Tibial artery (tissue), 4 donors: ENCODE data around the gene NEK4.
A peak's percentile ranks its signal among the peaks of the same experiment; 100 is the strongest.

Experiments used
- DNase-seq, 2 donors: peaks; one replicate each; pipeline ENCODE4 v3.0.0-alpha.2; 2019
- H3K27ac ChIP-seq, 2 donors: fragments of 200-600 bp; sonication (generic) in 1 of 2; 1 replicate in 1 of 2; 2 replicates in 1 of 2; pipeline ENCODE4 v1.5.1; 2018 to 2019; ENCODE audit warnings: mild to moderate bottlenecking in 1 of 2
- H3K27me3 ChIP-seq, 2 donors: fragments of 200-600 bp; sonication (generic) in 1 of 2; one replicate each; pipeline versions ENCODE4 v1.5.1 to v1.6.0; 2016 to 2019
- H3K36me3 ChIP-seq, 3 donors: fragments of 200-600 bp; sonication (generic) in 2 of 3; one replicate each; pipeline ENCODE4 v1.5.1; 2016 to 2019; ENCODE audit warnings: mild to moderate bottlenecking in 2 of 3
- H3K4me1 ChIP-seq, 4 donors: fragments of 200-600 bp; sonication (generic) in 2 of 4; 1 replicate in 3 of 4; 2 replicates in 1 of 4; pipeline ENCODE4 v1.5.1; 2016 to 2019
- H3K4me3 ChIP-seq, 2 donors: fragments of 200-600 bp; sonication (generic) in 1 of 2; 1 replicate in 1 of 2; 2 replicates in 1 of 2; pipeline ENCODE4 v1.5.1; 2018 to 2019; ENCODE audit warnings: mild to moderate bottlenecking in 2 of 2
- H3K9me3 ChIP-seq, 3 donors: fragments of 200-600 bp; sonication (generic) in 1 of 3; one replicate each; pipeline ENCODE4 v1.5.1; 2016 to 2019
- intact Hi-C: fragments of 100-400 bp; cut with DNase I; formaldehyde crosslinking; loops from one replicate; pipeline ENCODE4 v1.15.0; 2023; ENCODE audit warnings: low total_unique reads
- TF ChIP-seq, protein P1 (sequence below), 2 experiments: fragments of 200-600 bp in 1 of 2; fragments of 450-650 bp in 1 of 2; IDR thresholded peaks; one replicate each; pipeline ENCODE4 v1.5.1; 2017 to 2019; ENCODE audit warnings: antibody characterized with exemption in 2 of 2, mild to moderate bottlenecking in 1 of 2, moderate library complexity in 1 of 2

NEK4 gene

DNA sequence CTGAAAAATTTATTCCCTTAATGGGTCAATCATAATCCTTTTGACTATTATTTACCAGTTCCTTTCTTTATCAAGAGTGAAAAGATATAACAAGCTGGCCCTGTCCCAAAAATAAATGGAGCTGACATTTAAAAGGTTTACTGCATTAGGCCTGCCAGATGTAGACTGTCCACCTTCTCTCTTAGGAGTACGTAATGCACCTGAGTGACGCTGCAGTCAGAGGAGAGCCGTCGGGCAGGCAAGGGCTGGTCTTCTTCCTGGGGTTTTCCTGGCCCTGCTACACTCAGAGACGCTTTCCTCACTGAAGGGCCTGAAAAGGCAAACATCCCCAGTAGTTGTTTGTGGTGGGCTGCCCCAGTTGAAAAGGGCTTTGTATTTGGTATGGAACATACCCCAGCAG is 27.6 kb downstream of the NEK4 start:
- DNase-seq = no peak
- Histone ChIP-seq H3K4me1 (no peaks in the 10 kb centered on the region), H3K36me3 (peaks cover 58 to 98% (median 88%) of the 10 kb centered on the region in 3 donors), H3K27ac (no peak overlapping the region), H3K9me3 (no peaks in the 10 kb centered on the region), H3K27me3 (no peaks in the 10 kb centered on the region), H3K4me3 (no peak overlapping the region)
- intact Hi-C loops = loop anchor here (2.0 to 5.0 kb wide), 2 partner anchors 189 to 330 kb away; no protein-coding TSS in a partner anchor
- TF ChIP-seq, protein P1, sequence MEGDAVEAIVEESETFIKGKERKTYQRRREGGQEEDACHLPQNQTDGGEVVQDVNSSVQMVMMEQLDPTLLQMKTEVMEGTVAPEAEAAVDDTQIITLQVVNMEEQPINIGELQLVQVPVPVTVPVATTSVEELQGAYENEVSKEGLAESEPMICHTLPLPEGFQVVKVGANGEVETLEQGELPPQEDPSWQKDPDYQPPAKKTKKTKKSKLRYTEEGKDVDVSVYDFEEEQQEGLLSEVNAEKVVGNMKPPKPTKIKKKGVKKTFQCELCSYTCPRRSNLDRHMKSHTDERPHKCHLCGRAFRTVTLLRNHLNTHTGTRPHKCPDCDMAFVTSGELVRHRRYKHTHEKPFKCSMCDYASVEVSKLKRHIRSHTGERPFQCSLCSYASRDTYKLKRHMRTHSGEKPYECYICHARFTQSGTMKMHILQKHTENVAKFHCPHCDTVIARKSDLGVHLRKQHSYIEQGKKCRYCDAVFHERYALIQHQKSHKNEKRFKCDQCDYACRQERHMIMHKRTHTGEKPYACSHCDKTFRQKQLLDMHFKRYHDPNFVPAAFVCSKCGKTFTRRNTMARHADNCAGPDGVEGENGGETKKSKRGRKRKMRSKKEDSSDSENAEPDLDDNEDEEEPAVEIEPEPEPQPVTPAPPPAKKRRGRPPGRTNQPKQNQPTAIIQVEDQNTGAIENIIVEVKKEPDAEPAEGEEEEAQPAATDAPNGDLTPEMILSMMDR (IDR thresholded peaks at IDR 0.05) = no peak

DNA sequence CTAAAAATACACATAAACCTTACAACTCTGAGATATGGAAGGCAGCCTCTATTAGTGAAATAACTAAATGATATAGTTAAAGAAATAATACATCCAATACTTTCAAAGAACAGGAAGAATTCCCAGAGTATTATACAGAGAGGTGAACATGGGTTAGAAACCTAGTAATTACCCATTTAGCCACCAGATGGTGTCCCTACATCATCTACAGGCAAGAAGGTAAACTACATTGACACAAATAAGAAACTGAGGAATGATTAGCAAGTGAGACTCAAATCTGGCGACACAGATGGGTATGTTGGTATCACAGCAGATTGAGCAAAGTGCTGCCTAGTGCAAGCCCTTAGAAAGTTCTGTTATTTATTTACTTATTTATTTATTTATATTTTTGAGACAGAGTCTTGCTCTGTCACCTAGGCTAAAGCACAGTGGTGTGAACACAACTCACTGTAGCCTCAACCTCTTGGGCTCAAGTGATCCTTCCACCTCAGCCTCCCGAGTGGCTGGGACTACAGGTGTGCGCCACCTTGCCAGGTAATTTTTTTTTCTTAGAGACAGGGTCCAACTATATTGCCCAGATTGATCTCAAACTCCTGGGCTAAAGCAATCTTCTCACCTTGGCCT is 28.2 kb downstream of the NEK4 start:
- TF ChIP-seq, protein P1 (IDR thresholded peaks at IDR 0.05) = peak; percentile 59 to 63
- no peak for DNase-seq
- Histone ChIP-seq H3K36me3 (peaks cover 63 to 98% (median 88%) of the 10 kb centered on the region in 3 donors), H3K9me3 (no peaks in the 10 kb centered on the region), H3K4me3 (no peak overlapping the region), H3K27me3 (no peaks in the 10 kb centered on the region), H3K4me1 (no peaks in the 10 kb centered on the region), H3K27ac (no peak overlapping the region)
- intact Hi-C loops = loop anchor here (2.0 to 5.0 kb wide), 2 partner anchors 190 to 330 kb away; no protein-coding TSS in a partner anchor

DNA sequence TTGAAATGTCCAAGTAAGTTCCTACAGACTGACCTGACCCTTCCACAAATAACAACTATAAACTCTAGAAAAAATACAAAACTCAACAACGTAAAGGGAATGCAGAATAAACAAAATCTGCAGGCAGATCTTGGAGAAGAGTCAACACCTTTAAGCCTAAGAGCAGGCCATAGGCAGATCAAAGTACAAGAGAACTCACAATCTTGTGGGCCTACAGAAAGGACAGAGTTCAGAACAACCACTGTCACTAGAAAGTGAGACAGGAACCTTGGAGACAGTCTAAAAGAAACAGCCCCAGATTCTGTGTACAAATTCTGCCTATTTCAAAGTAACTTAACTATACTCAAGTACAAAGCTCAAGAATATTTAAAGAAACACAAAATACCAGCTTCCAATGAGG is 31.0 kb downstream of the NEK4 start:
- Histone ChIP-seq H3K9me3 (no peaks in the 10 kb centered on the region), H3K4me1 (no peaks in the 10 kb centered on the region), H3K27ac (no peak overlapping the region), H3K27me3 (no peaks in the 10 kb centered on the region), H3K36me3 (peaks cover 54 to 99% (median 88%) of the 10 kb centered on the region in 3 donors), H3K4me3 (no peak overlapping the region)
- no peak for DNase-seq
- intact Hi-C loops = loop anchor here (5.0 kb wide), 1 partner anchor 193 kb away; no protein-coding TSS in a partner anchor
- TF ChIP-seq, protein P1 (IDR thresholded peaks at IDR 0.05) = no peak

DNA sequence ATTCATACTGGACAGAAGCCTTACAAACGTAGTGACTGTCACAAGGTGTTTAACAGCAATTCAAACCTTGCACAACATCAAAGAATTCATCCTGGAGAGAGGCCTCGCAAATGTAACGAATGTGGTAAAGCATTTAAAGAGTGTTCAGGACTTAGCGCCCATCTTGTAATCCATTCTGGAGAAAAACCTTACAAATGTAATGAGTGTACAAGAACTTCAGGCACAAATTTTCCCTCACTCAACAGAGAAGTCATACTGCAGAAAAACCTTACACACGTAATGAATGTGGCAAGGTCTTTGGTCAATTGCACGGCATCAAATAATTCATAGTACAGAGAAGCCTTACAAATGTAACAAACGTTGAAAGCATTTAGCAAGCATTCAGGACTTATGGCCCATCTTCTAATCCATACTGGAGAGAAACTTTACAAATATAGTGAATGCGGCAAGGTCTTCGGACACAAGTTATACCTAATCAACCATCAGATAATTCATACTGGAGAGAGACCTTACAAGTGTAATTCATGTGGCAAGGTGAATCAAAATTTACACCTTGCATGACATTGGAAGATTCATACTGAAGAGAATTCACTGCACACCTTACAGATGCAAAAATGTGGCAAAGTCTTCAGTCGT is 37.4 kb downstream of the NEK4 start:
- no peaks in the 10 kb centered on the region for H3K4me1 ChIP-seq
- intact Hi-C loops = no loop called here
- peaks cover 64 to 96% (median 66%) of the 10 kb centered on the region in 3 donors for H3K36me3 ChIP-seq

DNA sequence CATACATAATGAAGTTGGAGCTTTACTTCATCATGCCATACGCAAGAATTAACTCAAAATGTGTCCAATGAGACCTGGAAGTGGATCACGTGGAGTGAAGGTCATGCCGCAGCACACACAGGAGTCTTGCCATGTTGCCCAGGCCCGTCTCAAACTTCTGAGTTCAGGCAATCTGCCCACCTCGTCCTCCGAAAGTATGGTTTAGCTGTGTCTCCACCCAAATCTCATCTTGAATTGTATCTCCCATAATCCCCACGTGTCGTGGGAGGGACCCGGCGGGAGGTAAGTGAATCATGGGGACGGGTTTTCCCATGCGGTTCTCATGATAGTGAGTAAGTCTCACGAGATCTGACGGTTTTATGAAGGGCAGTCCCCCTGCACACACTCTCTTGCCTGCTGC is 39.1 kb downstream of the NEK4 start:
- Histone ChIP-seq H3K27me3 (no peaks in the 10 kb centered on the region), H3K9me3 (no peaks in the 10 kb centered on the region), H3K4me1 (no peaks in the 10 kb centered on the region), H3K4me3 (no peak overlapping the region), H3K27ac (no peak overlapping the region), H3K36me3 (peaks cover 60 to 78% (median 60%) of the 10 kb centered on the region in 3 donors)
- no peak for DNase-seq
- TF ChIP-seq, protein P1 (IDR thresholded peaks at IDR 0.05) = no peak
- intact Hi-C loops = no loop called here

More for the DNA sequence above, 37.4 kb downstream of the NEK4 start:
- Histone ChIP-seq H3K4me3 (no peak overlapping the region), H3K9me3 (no peaks in the 10 kb centered on the region), H3K27me3 (no peaks in the 10 kb centered on the region), H3K27ac (no peak overlapping the region)
- TF ChIP-seq, protein P1 (IDR thresholded peaks at IDR 0.05) = no peak
- no peak for DNase-seq
